ENCODE results near the gene ZNF532. TPM values are rescaled to one million over a fixed set of nuclear protein-coding genes. Genes with fewer than 3 reads are reported as not detected.
A peak's percentile ranks its signal among the peaks of the same experiment; 100 is the strongest.

ZNF532 gene
- total RNA-seq, 1 experiment from 2014 or later, result 258 TPM

- Histone ChIP-seq H3K23me2 (ENCODE audit: insufficient read length, low read depth, low read length, poor library complexity, severe bottlenecking) (no peaks in the 10 kb centered on the region), H3K14ac (ENCODE audit: insufficient read depth, low read length) (no peak overlapping the region), H4K91ac (ENCODE audit: insufficient read length, low read depth, low read length) (no peak overlapping the region), H3K4me2 (ENCODE audit: insufficient read depth, insufficient read length, low read length) (no peak overlapping the region), H3K27me3 (ENCODE audit: insufficient read depth, low read length) (no peaks in the 10 kb centered on the region), H2BK120ac (ENCODE audit: low read depth, low read length, poor library complexity, severe bottlenecking) (no peak overlapping the region), H3K56ac (ENCODE audit: insufficient read length, low read depth, low read length) (no peak overlapping the region), H4K20me1 (ENCODE audit: control insufficient read depth, insufficient read depth, insufficient read length) (no peaks in the 10 kb centered on the region), H2BK15ac (ENCODE audit: low read depth, low read length) (no peak overlapping the region), H2BK5ac (ENCODE audit: insufficient read length, low read length) (no peak overlapping the region), H2AK5ac (ENCODE audit: insufficient read length, low read length) (no peak overlapping the region), H3K27ac (ENCODE audit: insufficient read length, low read depth, low read length) (no peak overlapping the region), H3T11ph (ENCODE audit: low read length) (no peak overlapping the region), H2AFZ (ENCODE audit: low read length) (no peak overlapping the region), H2BK20ac (ENCODE audit: low read depth, low read length, poor library complexity, severe bottlenecking) (no peak overlapping the region), H2BK12ac (ENCODE audit: insufficient read length, low read depth, low read length) (no peak overlapping the region), H4K5ac (ENCODE audit: insufficient read length, low read depth, low read length) (no peak overlapping the region), H3K18ac (ENCODE audit: insufficient read length, low read depth, low read length) (no peak overlapping the region), H3K4ac (ENCODE audit: low read depth, low read length) (no peak overlapping the region), H3K79me1 (ENCODE audit: insufficient read depth, low read depth, low read length, poor library complexity, severe bottlenecking) (peaks cover 12% of the 10 kb centered on the region), H3K79me2 (ENCODE audit: insufficient read depth, low read length) (no peaks in the 10 kb centered on the region; the same call in 1 of the 2 replicates), H3K23ac (ENCODE audit: insufficient read length, low read depth, low read length) (no peak overlapping the region), H3K9me3 (ENCODE audit: control insufficient read depth, low read depth, low read length) (no peaks in the 10 kb centered on the region), H3K9ac (ENCODE audit: extremely low read depth, insufficient read length, low read length) (no peak overlapping the region), H4K8ac (replicated peaks; ENCODE audit: insufficient read length, low read depth, low read length) (no peak overlapping the region), H3K4me1 (ENCODE audit: insufficient read depth, low read length) (no peaks in the 10 kb centered on the region)
- H3K27ac Mint-ChIP-seq, result peak overlapping the region in 2 of 3 experiments; percentile 63 to 83; a peak in 3 of 7 replicates
- no peak overlapping the region for H3K4me3 Mint-ChIP-seq
- H3K9me3 Mint-ChIP-seq, result no peaks in the 10 kb centered on the region
- no peak for DNase-seq
- no peaks in the 10 kb centered on the region for H3K27me3 Mint-ChIP-seq (ENCODE audit: low read depth)
- peaks cover 36 to 85% (median 58%) of the 10 kb centered on the region in 3 experiments for H3K36me3 Mint-ChIP-seq (ENCODE audit: insufficient read depth in 1 of 3, low read depth in 3 of 3)
- H3K4me1 Mint-ChIP-seq, result 0 out of 4 replicates have a peak, but pooled peaks cover 0 to 3% of the 10 kb centered on the region in 2 experiments
- WGBS (ENCODE audit: extremely low coverage, insufficient read length, low lambda C conversion rate), result no CpG with 5 or more reads among the region's 3 CpGs
- TF ChIP-seq, protein P1, sequence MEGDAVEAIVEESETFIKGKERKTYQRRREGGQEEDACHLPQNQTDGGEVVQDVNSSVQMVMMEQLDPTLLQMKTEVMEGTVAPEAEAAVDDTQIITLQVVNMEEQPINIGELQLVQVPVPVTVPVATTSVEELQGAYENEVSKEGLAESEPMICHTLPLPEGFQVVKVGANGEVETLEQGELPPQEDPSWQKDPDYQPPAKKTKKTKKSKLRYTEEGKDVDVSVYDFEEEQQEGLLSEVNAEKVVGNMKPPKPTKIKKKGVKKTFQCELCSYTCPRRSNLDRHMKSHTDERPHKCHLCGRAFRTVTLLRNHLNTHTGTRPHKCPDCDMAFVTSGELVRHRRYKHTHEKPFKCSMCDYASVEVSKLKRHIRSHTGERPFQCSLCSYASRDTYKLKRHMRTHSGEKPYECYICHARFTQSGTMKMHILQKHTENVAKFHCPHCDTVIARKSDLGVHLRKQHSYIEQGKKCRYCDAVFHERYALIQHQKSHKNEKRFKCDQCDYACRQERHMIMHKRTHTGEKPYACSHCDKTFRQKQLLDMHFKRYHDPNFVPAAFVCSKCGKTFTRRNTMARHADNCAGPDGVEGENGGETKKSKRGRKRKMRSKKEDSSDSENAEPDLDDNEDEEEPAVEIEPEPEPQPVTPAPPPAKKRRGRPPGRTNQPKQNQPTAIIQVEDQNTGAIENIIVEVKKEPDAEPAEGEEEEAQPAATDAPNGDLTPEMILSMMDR (conservative IDR thresholded peaks at IDR 0.05), result no peak
Observed at GRCh38 chr18:58953627-58954026, 89.0 kb downstream of the ZNF532 start.

Data from H9 (cell line).